Measurements from ENCODE around the gene COPS9. TPM values are rescaled to one million over a fixed set of nuclear protein-coding genes. Genes with fewer than 3 reads are reported as not detected.

Gene COPS9
- total RNA-seq, 4 donors from 2014 or later = 120 to 172 (median 142) TPM

GRCh38 chr2:240131296-240131695 is 4.8 kb downstream of the COPS9 start:
- 93 to 95% methylated on average over 16 of the region's 16 CpGs for WGBS, 2 donors
- TF ChIP-seq POLR2A (IDR thresholded peaks at IDR 0.05) (no peak), CTCF (IDR thresholded peaks at IDR 0.05) (no peak)

GRCh38 chr2:240130393-240131195 is 5.5 kb downstream of the COPS9 start:
- peak in 1 of 2 donors; percentile 56 for DNase-seq (ENCODE audit: low spot score in 2 of 2)
- intact Hi-C loops (cut with DNase I; ENCODE audit: low total_unique reads) = no loop called here
- TF ChIP-seq POLR2A (IDR thresholded peaks at IDR 0.05) = no peak
- TF ChIP-seq CTCF (IDR thresholded peaks at IDR 0.05) = no peak
- H3K4me3 ChIP-seq (ENCODE audit: low read depth, poor library complexity, severe bottlenecking) = no peak overlapping the region
- WGBS, 2 donors = 87 to 90% methylated on average over 23 of the region's 23 CpGs

More at GRCh38 chr2:240131296-240131695, 4.8 kb downstream of the COPS9 start:
- no peak overlapping the region for H3K4me3 ChIP-seq (ENCODE audit: low read depth, poor library complexity, severe bottlenecking)
- peak in 1 of 2 donors; percentile 56 for DNase-seq (ENCODE audit: low spot score in 2 of 2)
- intact Hi-C loops (cut with DNase I; ENCODE audit: low total_unique reads) = no loop called here

GRCh38 chr2:240129731-240130392 is 6.2 kb downstream of the COPS9 start:
- peak in 1 of 2 donors; percentile 54 for DNase-seq (ENCODE audit: low spot score in 2 of 2)
- 93 to 96% methylated on average over 21 to 22 of the region's 22 CpGs for WGBS, 2 donors
- intact Hi-C loops (cut with DNase I; ENCODE audit: low total_unique reads) = no loop called here
- TF ChIP-seq CTCF (IDR thresholded peaks at IDR 0.05) (no peak), POLR2A (IDR thresholded peaks at IDR 0.05) (no peak)
- H3K4me3 ChIP-seq (ENCODE audit: low read depth, poor library complexity, severe bottlenecking) = no peak overlapping the region

- no peak overlapping the region for H3K4me3 ChIP-seq (ENCODE audit: low read depth, poor library complexity, severe bottlenecking)
- DNase-seq (ENCODE audit: low spot score in 2 of 2) = peak in 1 of 2 donors; percentile 65
- no peak for TF ChIP-seq POLR2A (IDR thresholded peaks at IDR 0.05)
- no peak for TF ChIP-seq CTCF (IDR thresholded peaks at IDR 0.05)
- intact Hi-C loops (cut with DNase I; ENCODE audit: low total_unique reads) = no loop called here
- WGBS, 2 donors = 80 to 93% methylated on average over 7 of the region's 7 CpGs
Measured at GRCh38 chr2:240129311-240129710, 6.8 kb downstream of the COPS9 start.

- intact Hi-C loops (cut with DNase I; ENCODE audit: low total_unique reads) = no loop called here
- H3K4me3 ChIP-seq (ENCODE audit: low read depth, poor library complexity, severe bottlenecking) = no peak overlapping the region
- peak in 1 of 2 donors; percentile 64 for DNase-seq (ENCODE audit: low spot score in 2 of 2)
- TF ChIP-seq POLR2A (IDR thresholded peaks at IDR 0.05) = no peak
- TF ChIP-seq CTCF (IDR thresholded peaks at IDR 0.05) = no peak
- WGBS, 2 donors = 59 to 62% methylated on average over 12 of the region's 12 CpGs
Measured at GRCh38 chr2:240128608-240129145, 7.4 kb downstream of the COPS9 start.
